ENCODE results near the gene HBB.

HBB gene

DNA sequence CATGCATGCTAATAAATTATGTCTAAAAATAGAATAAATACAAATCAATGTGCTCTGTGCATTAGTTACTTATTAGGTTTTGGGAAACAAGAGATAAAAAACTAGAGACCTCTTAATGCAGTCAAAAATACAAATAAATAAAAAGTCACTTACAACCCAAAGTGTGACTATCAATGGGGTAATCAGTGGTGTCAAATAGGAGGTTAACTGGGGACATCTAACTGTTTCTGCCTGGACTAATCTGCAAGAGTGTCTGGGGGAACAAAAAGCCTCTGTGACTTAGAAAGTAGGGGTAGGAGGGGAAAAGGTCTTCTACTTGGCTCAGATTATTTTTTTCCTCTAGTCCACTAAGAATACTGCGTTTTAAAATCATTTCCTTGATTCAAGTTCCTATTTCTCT is 810 bp upstream of the HBB start:
- DNase-seq (ENCODE audit: low read depth in 2 of 2) = no peak

DNA sequence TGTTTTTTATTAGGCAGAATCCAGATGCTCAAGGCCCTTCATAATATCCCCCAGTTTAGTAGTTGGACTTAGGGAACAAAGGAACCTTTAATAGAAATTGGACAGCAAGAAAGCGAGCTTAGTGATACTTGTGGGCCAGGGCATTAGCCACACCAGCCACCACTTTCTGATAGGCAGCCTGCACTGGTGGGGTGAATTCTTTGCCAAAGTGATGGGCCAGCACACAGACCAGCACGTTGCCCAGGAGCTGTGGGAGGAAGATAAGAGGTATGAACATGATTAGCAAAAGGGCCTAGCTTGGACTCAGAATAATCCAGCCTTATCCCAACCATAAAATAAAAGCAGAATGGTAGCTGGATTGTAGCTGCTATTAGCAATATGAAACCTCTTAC is 1.4 kb downstream of the HBB start:
- DNase-seq (ENCODE audit: low read depth in 2 of 2) = no peak

DNA sequence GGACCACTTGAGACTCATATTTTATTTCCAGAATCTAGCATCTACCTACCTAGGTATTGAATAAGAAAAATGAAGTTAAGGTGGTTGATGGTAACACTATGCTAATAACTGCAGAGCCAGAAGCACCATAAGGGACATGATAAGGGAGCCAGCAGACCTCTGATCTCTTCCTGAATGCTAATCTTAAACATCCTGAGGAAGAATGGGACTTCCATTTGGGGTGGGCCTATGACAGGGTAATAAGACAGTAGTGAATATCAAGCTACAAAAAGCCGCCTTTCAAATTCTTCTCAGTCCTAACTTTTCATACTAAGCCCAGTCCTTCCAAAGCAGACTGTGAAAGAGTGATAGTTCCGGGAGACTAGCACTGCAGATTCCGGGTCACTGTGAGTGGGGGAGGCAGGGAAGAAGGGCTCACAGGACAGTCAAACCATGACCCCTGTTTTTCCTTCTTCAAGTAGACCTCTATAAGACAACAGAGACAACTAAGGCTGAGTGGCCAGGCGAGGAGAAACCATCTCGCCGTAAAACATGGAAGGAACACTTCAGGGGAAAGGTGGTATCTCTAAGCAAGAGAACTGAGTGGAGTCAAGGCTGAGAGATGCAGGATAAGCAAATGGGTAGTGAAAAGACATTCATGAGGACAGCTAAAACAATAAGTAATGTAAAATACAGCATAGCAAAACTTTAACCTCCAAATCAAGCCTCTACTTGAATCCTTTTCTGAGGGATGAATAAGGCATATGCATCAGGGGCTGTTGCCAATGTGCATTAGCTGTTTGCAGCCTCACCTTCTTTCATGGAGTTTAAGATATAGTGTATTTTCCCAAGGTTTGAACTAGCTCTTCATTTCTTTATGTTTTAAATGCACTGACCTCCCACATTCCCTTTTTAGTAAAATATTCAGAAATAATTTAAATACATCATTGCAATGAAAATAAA is 2.1 kb downstream of the HBB start:
- DNase-seq (ENCODE audit: low read depth in 2 of 2) = no peak

DNA sequence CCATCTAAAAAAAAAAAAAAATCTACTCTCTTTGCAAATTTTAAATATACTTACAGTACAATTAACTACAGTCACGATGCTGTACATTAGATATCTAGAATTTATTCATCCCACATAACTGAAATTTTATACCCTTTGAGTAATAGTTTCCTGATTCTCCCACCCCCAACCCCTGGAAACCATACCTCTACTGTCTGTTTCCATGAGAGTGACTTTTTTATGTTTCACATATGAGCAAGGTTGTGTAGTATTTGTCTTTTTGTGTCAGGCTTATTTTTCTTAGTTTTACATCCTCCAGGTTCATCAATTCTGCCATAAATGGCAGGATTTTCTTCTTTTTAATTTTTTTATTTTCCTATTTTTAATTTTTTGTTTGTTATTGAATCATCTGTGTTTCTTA is 3.2 kb downstream of the HBB start:
- DNase-seq (ENCODE audit: low read depth in 2 of 2) = no peak

DNA sequence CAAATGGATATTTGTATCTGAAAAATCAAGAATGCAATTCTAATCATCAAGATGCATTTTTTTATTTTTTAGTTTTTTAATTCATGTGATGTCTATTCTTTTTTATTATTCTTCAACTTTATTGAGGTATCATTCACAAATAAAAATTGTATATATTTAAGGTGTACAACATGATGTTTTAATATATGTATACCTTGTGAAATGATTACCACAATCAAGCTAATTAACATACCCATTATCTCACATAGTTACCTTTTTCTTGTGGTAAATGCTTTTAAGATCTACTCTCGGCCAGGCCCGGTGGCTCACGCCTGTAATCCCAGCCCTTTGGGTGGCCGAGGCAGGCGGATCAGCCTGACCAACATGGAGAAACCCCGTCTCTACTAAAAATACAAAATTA is 3.7 kb downstream of the HBB start:
- DNase-seq (ENCODE audit: low read depth in 2 of 2) = no peak

DNA sequence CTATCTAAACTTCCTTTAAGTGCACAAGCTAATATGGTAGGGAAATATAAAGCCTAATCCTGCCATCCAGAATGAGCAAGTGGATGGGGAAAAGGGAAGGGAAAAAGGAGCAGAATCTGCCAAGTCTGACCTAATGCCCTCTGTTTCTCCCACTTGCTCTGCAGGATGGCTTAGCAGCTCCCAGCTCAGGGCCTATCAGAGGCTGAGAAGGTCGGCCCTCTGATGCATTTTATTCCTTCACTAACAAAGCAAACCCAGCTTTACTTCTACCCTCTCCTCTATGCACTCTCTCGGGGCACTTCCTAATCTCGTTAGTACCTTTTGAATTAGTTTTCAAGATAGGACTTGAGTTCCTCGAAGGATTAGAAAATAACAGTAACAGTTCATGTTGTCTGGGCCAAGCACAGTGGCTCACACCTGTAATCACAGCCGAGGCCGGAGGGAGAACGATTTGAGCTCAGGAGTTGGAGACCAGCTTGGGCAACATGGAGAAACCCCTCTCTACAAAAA is 16.4 kb downstream of the HBB start:
- no peak for DNase-seq (ENCODE audit: low read depth in 2 of 2)

DNA sequence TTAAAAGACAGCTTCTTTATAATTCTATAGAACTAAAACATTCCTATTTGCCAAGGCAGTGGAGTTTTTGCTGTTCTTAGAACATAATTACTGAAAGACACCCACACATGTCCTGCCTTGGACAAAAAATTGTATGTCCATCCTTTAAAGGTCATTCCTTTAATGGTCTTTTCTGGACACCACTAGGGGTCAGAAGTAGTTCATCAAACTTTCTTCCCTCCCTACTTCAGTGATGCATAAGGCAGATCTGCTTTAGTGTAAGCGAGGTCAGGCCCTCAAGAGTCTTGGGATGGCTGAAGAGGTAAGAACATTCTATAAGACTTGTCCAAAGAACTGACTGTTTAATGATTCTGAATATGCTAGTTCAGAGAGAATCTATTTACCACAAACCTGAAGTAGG is 22.1 kb downstream of the HBB start:
- DNase-seq (ENCODE audit: low read depth in 2 of 2) = no peak

DNA sequence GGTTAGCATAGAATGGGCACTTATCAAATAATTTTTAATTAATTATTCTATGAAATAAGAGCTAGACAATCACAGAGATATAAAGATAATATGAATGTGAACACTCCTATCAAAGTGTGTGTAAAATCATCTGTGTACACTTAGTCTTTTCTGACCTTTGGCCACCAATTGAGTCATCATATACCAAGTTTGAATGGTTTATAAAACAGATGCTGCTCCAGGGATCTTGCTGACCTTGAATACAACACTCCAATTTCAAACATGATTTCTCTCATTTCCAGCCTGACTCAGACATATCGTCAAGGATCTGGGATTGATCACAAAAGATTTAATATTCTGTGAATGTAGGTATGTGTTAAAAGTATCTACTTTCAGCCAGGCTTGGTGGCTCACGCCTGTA is 23.5 kb downstream of the HBB start:
- DNase-seq (ENCODE audit: low read depth in 2 of 2) = no peak

DNA sequence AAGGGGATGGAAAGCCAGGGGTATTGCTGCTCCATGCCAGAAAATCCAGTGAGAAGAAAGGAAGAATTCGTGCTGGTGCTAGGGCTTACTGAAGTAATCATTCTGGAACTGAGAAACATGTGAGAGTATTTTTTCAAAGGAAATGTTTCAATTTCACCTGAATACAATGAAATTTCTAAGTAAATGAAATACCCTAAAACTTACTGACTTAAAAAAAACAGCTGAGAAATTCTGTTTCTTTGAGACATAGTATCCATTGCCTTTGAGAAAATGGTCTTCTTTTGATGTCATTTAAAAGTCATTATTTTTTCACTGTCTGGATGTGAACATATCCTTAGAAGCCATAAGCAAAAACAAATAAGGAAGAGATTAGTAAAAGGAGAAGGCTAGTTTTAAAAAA is 26.3 kb downstream of the HBB start, which contains the start of gene OR51V1:
OR51V1 (minus strand) TSS at position 101 of the 400 bp plus-strand sequence; CDS start at position 101, 0 bp downstream.
- no peak for DNase-seq (ENCODE audit: low read depth in 2 of 2)

DNA sequence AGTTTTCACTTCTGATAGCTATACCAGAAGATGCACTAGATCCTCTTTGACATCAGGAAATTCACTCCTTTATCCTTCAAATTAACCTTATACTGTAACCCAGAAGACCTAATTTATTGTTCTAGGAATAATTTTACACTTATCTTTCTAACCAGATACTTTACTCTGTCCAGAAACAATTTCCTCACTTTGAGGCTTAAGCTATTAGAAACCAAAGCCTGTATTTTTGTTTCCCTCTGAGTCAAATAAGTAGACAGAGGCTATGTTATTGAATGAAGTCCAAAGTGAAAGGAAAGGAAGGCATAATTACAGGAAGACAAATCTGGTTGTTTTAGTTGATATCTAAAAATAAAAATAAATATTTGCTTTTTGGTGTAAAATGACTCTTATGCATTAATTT is 28.6 kb downstream of the HBB start:
- no peak for DNase-seq (ENCODE audit: low read depth in 2 of 2)

DNA sequence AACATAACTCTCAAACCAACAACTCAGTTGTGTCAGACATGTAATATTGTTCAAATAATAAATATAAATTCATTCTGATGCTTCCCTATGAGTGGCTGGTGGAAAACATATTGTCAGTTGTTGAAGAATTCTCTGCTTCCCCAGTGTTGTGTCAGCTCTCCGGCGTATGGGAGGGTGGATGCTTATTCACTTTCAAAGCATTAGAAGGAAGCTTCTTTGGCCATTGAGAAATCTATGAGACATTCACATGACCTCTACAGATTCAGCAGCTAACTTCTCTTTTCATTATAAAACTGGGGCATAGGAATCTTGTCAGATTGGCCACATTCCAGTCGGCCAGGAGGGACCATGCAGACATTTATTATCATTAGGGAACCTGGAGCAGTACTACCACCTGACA is 29.3 kb downstream of the HBB start:
- no peak for DNase-seq (ENCODE audit: low read depth in 2 of 2)

DNA sequence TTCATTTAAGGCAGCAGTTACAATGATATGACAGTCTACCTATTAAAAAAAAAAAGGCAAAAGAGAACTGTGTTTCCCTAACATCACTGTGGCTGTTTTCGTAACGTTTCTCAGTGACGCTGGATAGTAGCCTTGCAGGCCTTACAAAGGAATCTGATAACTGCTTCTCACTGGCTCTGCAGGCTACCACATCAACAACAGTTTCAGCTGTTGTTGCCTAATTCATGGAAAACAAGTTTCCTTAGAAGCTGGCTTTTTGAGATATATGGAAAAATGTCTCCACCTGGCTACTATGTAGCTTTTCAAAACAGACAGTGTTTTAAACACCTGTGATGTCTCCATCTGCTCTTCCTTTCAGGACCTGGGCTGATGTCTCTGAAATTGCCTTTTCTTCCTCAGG is 30.1 kb downstream of the HBB start:
- DNase-seq (ENCODE audit: low read depth in 2 of 2) = no peak

DNA sequence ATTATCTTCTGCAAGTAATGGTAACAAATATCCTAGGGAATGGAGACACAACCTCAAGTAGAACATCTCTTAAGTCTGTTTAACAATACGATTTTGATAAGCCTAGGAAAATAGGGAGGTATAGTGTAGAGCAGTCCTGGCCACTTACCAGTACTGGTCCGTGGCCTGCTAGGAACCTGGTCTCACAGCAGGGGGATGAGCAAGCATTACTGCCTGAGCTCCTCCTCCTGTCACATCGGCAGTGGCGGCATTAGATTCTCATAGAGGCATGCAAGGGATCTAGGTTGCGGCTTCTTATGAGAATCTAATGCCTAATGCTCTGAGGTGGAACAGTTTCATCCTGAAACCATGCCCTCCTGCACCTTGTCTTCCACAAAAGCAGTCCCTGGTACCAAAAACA is 30.8 kb downstream of the HBB start:
- DNase-seq (ENCODE audit: low read depth in 2 of 2) = no peak

DNA sequence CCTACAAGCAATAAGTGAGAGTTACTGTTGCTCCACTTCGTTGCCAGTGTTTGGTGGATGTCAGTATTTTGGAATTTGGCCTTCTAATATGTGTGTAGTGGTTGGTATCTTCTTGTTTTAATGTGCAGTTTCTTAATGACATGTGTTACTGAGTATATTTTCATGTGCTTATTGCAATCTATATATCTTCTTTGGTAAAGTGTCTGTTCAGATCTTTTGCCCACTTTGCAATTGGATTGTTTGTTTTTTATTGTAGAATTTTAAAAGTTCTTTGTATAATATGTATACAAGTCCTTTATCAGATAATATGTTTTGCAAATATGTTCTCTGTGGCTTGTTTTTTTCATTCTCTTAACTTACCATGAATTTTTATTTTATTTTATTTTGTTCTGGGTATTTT is 34.1 kb downstream of the HBB start:
- DNase-seq (ENCODE audit: low read depth in 2 of 2) = no peak

DNA sequence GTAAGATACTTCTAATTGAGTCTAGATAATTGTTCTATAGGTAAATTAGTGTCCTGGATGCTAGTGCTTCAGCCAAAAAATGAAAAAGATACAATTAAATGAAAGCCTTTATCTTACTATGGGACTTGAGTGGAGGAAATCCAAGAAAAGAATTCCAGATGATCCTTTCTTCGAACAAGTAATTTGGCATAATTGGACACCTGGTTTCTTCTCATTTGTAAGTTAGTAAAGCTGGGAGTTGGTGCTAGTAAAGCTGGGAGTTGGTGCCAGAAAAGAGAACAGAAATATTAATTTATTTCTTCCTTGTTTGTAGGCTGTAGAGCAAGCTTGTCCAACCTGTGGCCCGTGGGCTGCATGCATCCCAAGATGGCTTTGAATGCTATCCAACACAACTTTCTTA is 38.7 kb downstream of the HBB start:
- DNase-seq (ENCODE audit: low read depth in 2 of 2) = no peak

DNA sequence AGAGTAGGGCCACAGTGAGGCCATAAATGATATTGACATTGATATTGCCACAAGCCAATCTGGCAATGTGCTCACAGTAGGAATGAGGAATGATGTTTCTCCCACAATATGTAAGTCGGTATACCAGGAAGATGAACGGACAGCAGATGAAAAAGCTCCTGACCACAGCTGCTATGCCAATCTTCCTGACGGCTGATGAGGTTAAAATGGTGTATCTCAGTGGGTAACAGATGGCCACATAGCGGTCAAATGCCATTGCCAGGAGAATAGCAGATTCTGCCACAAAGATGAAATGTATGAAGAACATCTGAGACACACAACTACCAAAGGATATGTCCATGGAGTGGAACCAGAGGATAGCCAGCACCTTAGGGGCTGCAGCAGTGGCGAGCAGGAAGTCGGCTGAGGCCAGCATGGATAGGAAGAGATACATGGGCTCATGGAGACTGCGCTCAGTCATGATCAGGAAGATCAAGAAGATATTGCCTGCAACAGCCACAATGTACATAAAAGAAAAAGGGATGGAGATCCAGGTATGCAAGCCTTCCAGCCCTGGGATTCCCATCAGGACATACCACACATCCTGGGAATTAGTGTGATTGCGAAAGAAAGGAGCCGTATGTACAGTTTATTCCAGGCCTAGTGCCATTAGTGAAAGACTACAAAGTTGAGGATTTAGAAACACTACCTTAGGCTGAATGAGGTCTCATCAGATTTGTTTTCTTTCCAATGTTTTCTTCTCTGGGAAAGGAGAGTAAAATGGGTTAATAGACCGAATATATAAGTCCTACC is 48.6 kb downstream of the HBB start:
- DNase-seq (ENCODE audit: low read depth in 2 of 2) = no peak

All from stimulated activated CD4-positive, alpha-beta T cell treated with anti-CD3 and anti-CD28 coated beads, Interleukin-4, amount 100 ng/mL, for 48 hours (primary cell).